ENCODE data around the gene SNX22.
"Not testable (repeated sequence)": the region's sequence is repeated elsewhere in the genome, so short reads cannot be mapped to it uniquely, and the experiment has no call there.

SNX22 gene

DNA sequence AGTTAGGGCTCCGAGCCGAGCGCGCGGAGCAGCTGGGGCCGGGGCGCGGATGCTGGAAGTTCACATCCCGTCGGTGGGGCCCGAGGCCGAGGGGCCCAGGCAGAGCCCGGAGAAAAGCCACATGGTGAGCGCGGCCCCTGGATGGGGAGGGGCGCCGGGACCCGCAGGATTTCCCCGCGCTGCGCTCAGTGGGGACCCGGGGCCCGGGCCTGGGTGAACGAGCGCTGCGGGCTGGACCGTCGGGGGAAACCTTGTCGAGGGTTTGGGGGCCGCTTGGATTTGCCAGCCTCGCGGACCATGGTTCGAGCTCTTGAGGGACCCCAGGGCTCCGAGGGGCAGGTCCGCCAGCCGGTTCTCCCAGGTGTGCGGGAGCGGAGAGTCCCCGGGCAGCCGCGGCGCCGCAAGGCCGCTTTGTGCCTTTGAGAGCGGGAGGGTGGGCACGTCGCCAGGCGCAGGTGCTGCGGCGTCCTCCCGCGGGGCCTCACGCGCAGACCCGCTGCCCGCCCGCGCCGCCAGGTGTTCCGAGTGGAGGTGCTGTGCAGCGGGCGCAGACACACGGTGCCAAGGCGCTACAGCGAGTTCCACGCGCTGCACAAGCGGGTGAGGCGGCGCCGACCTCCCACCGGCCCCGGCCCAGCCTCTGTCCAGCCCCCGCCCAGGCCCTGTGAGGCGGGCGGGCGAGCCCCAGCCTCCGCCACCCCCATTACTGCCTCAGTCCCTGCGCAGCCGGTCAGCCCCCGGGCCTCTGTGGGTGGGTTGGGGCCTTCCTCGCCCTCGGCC, at the start of gene SNX22:
Gene SNX22, plus strand, starts transcription at position 5 of the 780 bp plus-strand sequence. Its CDS starts 45 bp downstream, at position 50.
- DNase-seq, result peak; percentile 62

DNA sequence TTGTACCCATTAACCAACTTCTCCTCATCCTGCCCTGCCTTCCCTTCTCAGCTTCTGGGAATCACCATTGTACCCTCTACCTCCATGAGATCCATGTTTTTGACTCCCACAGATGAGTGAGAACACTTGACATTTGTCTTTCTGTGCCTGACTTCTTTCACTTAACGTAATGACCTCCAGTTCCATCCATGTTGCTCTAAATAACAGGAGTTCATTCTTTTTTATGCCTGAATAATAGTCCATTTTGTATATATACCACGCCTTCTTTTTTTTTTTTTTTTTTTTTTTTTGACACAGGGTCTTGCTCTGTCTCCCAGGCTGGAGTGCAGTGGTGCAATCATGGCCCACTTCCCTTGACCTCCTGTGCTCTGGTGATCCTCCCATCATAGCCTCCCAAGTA, 49.0 kb upstream of the SNX22 start:
- no peak for DNase-seq

DNA sequence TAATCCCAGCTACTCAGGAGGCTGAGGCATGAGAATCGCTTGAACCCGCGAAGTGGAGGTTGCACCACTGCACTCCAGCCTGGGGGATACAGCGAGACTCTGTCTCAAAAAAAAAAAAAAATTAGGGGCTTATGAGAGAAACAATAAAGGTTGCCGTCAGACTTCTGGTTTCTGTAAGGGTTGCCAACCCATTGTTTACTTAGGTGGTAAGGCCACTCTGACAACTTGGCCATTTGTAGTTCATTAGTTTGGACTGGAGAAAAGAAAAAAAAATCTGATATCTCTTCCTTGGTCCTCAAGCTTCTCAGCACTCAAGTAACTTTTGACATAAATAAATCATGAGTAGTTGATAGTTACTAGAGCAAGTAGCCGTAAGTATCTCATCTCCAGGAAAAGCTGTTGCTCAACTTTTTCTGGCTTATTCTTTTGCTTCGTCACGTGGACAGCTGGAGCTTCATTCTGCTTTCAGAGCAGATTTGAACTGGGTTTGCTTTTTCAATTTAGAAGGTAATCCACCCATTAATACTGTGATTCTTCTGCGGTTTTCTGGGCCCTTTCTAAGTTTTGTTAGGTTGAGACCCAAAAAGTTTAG, 46.3 kb upstream of the SNX22 start:
- DNase-seq, result no peak

DNA sequence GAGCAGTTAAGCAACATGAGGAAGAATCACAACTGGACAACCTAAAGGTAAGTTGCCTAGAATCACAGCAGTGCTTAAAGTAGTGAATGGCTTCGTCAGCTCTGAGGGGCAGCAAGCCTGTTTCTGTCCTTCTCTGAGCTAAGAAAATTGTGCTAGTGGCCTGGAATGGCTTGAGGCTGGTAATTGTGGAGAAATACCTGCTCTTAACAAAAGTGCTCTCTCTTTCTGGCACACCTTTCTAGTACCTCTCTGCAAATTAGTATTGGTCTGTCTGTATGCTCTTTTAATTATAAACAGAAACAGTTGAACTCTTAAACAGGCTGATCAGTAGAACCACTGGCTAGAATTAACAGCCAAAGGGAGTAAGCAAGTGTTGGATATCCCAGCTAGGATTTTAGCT, 44.2 kb upstream of the SNX22 start:
- DNase-seq, result no peak

- not testable (repeated sequence) for DNase-seq
These were observed 41.3 kb upstream of the SNX22 start for GRCh38 chr15:64110108-64110701.

- DNase-seq, result no peak
These were observed 40.4 kb upstream of the SNX22 start for GRCh38 chr15:64110950-64111678.

- DNase-seq, result no peak
These were observed 39.9 kb upstream of the SNX22 start for GRCh38 chr15:64111679-64112050.

DNA sequence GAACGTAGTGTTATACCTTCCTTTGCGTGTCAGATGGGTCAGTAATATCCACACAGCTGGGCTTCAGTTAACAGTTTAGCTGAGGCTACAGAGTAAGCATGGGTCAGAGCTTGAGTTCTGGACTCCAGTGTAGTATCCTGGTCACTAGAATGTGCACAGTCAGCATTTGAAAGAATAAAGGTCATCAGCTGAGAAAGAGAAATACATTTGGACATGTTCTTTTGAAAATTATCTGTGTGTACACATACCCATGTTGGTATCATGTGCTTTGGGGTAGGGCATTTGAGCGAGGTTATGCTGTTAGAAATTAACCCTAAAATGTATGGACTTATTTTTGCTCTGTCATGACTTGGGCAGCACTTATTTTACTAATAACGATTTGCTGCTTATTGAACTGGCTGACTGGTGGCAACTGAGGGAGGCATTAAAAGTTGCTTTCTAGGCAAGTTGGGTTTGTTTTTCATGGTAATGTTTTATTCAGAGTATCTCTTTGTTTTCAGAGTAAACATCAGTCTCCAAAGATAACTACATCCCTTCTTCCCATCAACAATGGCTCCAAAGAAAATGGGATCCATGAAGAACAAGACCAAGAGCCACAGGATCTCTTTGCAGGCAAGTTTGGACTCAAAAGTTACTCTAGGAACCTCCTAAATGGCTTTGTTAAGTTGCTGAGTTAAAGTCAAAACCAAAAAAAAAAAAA, 39.3 kb upstream of the SNX22 start:
- no peak for DNase-seq

DNA sequence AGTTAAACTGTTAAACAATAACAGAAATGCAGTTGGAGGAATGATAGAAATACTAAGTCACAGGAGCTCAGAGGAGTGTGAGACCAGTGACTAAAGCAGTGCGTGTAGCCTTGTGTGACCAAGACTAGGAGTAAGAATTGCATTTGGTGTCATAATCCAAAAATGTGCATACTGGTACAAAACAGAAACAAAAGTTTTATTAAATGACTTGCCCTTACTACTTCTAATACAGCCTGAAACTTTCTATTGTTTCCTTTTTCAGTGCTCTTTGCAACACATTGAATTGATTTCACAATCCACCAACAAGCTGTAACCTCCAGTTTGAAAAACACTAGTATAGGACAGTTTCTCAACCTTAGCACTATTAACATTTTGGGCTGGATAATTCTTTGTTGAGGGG, 38.6 kb upstream of the SNX22 start:
- no peak for DNase-seq

DNA sequence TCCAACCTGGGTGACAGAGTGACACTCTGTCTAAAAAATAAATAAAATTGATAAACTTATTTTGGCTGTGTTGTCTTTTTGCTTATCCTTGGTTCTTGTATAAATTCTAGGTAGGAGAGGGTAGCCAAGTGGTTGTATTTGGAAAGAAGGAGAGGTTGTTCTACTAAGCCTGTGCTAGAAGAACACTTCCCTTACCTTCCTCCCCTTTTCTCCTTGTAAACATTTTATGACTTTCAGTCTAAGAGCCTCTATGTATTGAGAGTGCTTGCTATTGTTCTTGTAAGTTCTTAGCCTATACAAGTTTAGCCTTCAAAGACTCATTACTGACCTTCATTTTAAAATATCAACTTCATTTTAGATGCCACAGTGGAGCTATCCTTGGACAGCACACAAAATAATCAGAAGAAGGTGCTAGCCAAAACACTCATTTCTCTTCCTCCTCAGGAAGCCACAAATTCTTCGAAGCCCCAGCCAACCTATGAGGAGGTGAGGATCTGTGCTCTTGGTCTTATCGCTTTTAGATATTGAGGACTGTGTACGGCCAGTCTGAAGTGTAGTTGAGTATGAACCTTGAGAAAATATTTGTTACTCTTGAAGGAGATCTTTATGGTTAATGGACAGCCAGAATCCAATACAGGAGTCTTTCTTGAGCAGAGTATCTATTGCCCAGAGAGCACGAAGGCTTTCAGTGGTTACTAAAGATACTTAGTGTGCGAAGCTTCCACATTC, 33.6 kb upstream of the SNX22 start:
- DNase-seq, result no peak

GRCh38 chr15:64120322-64120721, 31.2 kb upstream of the SNX22 start:
- not testable (repeated sequence) for DNase-seq

GRCh38 chr15:64121614-64122013, 29.9 kb upstream of the SNX22 start:
- no peak for DNase-seq

DNA sequence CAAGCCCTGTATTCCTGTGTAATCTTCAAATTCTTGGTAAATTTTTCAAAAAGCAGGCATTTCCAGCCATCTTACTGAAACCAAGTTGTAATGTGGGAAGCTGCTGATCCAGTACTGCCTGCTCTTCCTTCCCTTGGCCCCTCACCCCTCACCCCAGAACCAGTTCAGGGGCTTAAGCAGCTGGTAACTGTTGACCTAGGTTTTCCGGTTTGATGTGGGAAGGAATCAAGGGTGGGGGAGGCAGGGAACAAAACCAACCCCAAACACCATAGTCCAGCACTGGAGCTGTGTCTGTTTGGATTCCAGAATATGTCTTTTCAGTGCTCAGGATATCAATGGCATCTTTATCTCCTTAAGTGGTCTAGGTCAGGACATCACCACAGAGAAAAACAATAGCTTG, 29.1 kb upstream of the SNX22 start:
- no peak for DNase-seq

- no peak for DNase-seq
These were observed 28.6 kb upstream of the SNX22 start for GRCh38 chr15:64122936-64123351.

DNA sequence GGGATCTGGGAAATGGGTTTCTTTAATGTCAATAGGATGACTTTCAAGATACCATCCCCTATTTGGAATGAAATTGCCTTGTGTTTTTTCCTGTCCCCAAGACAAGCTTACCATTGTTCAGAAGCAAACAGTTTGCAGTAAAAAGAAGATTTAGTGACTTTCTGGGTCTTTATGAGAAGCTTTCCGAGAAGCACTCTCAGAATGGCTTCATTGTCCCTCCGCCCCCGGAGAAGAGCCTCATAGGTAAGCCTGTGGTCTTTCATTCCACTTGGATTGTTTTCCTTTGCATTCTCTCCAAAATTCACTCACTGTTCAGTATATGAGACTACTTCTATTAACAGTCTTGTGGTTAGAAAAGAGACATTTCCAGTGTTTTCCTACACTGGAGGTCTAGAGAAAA, 25.6 kb upstream of the SNX22 start:
- no peak for DNase-seq

DNA sequence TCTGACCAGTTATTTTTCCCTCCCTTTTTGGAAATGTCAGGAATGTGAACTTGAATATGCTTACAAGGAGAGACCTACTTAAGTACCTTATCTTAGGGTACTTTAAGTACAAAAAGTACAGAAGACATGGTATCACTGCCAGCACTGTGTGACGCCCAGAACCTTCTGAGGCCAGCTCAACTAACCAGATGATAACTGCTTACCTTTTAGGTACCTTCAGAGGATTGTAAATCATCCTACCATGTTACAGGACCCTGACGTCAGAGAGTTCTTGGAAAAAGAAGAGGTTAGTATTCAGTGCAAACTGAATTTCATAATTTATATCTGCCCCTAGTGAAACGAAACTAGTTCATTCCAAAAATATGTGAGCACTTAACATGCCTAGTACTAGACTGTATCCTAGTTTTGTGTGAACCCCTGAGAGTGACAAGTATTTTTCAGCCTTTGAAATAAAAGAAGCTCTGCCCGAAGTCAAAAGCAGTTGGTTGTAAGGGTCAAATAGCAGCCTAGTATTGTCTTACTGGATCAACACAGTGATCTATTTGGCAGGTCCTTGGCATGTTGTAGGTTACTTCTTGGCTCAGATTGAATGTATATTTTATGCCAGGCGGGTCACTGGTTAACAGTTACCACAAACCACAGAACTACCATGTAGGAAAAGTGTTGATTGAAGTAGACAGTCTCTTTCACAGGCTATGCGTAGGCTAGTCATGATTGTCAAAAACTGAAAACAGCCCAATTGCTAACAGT, 23.8 kb upstream of the SNX22 start:
- no peak for DNase-seq

- no peak for DNase-seq
These were observed 21.4 kb upstream of the SNX22 start for GRCh38 chr15:64130159-64130558.

DNA sequence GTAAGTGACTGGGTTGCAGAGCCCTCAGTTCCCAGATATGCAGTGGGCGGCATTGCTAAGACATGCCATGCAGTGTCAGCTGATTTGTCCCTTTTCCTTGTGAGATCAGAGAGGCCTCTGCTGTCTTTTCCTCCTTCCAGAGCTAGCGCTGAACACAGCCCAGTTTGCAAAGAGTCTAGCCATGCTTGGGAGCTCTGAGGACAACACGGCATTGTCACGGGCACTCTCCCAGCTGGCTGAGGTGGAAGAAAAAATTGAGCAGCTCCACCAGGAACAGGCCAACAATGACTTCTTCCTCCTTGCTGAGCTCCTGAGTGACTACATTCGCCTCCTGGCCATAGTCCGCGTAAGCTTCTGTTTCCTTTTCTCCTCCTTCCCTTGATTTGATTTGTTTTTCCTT, 20.0 kb upstream of the SNX22 start:
- no peak for DNase-seq

GRCh38 chr15:64132217-64132616, 19.3 kb upstream of the SNX22 start:
- DNase-seq, result no peak

DNA sequence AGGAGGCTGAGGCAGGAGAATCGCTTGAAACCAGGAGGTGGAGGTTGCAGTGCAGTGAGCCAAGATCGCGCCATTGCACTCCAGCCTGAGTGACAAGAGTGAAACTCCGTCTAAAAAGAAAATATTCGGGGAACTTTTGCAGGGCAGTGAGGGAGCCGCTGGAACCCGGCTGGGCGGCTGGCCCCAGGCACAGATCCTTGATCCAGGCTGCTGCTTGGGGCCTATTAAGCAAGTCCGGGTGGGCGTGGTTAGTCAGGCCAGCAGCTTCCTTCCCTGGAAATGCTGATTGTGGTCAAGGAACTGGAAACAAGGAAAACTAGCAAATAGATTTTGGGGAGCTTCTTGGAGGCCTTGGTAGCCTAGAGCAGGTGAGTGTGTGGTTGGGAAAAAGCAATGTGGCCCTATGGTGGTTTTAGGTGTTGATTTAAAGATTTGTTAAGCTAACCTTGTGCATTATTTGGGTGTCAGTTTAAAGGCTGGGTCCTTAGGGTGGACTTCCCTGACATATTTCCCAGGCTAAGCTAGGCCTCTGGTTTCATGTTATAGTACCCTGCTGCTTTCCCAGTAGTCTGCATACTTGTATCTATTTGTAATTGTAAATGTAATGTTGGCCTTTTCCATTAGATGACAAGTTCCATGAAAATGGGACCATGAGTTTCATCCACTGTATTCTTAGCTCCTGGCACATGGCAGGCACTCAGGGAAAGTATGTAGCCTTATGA, 17.7 kb upstream of the SNX22 start:
- DNase-seq, result no peak

- DNase-seq, result no peak
These were observed 17.1 kb upstream of the SNX22 start for GRCh38 chr15:64134345-64134829.

All from activated CD8-positive, alpha-beta memory T cell treated with anti-CD3 and anti-CD28 coated beads, Interleukin-2, amount 50 U/mL, for 48 hours (primary cell).